GM19238 (cell line): ENCODE measurements around the gene MAPK4.

ENCODE experiments used
- DNase-seq: peaks from one replicate; pipeline ENCODE4 v3.0.0; 2011; ENCODE audit warnings: low spot score; ENCODE audit not compliant: insufficient read length

The MAPK4 gene

DNA sequence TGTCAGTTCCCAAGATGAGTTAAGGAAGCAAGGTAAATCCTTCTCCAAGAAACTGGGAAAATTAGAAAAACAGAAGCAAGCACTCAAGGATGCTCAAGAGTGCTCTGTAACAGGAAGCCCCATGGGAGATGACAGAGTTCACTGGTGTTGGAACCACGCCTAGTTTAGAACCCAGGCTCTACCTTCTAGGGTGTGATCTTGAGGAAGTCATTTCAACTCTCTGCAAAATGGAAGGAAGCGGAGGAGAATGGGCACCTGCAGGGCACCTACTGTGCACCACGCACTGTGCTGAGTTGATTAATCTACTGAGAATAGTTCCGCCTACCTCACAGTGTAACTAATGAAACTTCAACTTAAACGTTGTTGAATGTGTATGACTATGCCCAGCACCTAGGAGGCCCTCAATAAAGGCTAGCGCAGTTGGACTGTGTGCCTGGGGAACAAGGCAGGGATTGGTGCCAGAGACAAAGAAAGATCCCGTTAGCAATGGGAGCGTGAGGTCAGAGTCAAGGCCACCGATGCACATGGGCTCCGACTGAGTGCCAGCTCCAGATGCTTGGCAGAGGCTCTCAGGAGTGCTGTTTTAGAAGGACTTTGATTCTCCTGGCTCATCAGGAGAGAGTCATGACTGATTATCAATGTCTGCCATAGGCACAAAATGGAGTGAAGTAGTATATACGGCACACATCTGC lies 93.7 kb downstream of the MAPK4 start:
- DNase-seq, result no peak

DNA sequence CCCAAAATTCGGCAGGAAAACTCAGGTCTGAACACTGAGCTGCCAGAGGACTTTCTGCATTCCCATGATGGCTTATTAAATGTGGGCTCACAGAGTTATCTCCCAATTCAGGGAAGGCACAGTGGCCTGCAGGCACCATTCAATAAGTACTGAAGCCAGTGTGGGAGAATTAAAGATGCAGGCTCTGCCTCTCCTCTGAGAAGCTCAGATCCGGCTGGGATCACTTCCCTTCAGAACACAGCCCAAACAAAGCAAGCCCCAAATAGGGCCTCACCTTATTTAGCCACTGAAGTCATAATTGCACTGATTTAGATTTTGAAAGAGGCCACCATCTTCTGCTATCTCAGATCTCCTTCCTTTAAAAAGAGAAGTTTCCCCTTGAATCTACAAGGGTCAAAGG lies 94.3 kb downstream of the MAPK4 start:
- DNase-seq, result no peak

DNA sequence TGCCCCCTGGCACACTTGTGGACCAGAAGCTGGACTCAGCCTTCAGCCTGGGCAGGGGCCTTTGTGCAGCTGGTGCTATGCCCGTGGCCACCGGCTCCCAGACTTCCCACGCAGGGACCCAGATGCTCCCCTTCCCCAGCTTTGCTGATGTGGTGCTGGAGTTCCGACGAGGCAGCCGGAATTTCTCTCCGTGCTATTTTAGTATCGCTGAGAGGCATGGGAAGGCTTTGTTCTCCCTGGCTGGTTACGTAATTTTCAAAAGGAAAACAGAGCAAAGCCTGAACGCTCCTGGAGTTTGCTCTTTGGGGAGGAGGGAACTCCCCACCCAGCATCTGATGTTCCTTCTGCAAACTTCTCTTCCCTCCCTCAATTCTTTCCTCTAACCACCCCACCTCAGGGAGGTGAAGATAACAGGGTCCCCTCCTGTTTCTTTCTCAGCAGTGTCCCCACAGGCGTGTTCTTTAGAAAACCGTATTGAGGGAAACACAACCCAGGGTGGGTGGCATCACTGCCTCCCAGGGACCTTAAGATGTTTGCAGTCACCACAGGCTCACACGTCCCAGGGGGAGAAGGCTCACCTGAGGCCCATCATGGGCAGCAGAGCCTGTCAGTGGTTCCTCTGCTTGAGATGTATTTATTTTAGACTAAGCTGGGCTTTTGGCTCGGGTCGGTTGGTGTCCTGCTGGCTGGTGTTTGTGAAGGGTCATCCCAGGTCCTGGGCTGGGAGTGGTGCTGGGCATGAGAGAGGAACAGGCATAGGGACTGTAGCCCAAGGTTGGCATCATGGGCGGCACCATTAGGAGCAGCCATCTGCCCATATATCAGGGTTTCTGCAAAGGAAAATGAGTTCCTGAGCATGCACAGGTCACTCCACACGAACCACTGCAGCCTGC lies 95.0 kb downstream of the MAPK4 start:
- no peak for DNase-seq

DNA sequence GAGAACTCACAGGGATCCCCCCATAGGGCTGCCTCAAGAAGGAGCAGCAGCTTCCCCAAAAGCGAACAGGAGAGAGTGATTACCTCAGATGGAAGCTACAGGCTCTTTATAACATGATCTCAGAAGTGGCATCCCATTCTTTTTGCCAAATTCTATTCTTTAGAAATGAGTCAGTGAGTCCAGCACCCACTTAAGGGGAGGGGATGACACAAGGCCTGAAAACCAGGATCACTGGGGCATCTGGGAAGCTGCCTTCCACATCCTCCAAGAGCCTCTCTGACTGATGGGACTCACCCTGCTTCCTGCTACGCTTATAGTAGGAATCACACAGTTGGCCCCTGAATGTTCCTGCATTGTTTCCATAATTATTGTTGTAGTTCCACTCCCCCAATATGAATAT lies 96.5 kb downstream of the MAPK4 start:
- DNase-seq, result no peak

DNA sequence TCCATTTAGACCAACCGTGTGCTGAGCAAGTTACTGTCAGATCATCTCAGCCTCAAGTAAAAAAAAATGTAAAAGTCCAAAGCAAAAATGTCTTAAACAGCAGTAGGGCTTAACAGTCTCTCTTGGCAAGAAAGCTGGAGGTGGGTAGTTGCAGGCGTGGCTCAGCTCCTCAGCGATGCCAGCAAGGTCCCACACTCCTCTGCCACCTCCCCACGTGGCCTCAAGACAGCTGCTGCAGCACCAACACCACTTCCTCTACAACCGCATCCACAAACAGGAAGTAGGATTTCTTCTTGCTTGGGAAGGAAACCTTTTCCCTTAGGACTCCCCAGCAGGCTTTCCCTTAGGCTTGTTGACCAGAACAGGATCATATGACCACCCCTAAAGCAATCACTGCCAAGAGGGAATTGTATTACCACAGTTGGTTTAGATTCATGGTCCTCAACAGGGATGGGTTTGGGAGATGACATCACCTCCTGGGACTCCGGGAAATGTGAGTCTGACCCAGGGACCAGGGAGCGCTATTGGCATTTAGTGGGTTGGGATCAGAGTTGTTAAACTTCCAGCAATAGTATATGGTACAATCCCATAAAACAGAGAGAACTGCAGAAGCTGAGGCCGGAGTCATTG lies 97.1 kb downstream of the MAPK4 start:
- no peak for DNase-seq

DNA sequence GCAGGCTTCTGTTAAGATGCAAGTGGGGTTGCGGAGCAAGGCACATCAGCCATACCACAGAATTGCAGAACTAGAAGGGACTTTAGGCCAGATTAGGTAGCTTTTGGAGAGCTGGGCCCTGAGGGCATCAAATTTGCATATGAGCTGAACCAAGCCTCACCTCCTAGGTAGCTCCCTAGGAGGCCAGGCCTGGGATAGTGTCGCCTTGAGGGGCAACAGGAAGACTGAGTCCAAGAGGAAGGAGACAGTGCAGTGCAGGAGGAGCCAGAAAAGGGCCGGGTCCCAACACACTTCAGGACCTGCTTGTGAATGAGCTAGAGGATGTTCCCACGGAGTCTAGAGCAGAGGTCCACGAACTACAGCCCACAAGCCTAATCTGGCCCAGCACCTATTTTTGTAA lies 98.7 kb downstream of the MAPK4 start:
- no peak for DNase-seq

DNA sequence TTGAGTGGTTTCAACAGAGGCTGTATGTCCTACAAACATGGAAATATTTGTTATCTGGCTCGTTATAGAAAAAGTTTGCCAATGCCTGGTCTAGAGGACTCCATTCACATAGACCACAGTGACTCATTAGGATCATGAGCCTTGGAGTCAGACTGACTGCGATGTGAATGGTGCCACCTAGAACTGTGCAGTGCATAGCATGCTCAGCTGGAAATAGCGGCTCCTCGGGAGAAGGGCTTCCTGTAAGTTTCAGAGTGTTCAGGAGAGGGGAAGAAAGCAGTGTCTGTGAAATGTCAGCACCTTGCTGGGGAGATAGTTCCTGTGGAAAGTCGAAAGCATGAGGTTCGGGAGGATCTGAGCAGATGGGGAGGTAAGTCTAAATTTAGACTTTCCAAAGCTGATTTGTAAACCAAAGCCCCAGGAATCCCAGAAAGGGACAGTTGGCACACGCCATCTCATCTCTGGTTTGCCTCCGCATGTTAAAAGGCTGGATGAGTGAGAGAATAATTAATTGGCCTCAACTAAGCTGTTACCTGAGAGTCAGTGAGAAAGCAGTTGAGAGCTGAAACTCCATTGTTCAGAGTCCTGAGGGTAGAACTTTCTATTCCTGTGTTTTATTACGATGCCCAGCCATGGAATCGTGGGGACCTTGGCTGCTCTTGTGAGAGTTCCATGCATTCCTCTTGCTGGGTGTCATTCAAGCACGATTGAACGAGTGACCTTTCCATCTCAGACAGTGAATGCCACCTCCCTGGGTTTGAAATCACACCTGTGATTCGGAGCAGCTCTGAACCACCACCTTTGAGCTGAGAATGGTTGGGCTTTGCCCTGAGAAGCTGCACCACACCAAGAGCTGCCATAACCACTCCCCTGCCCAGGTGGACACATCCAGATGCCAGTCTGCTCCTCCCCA lies 99.5 kb downstream of the MAPK4 start:
- DNase-seq, result no peak

DNA sequence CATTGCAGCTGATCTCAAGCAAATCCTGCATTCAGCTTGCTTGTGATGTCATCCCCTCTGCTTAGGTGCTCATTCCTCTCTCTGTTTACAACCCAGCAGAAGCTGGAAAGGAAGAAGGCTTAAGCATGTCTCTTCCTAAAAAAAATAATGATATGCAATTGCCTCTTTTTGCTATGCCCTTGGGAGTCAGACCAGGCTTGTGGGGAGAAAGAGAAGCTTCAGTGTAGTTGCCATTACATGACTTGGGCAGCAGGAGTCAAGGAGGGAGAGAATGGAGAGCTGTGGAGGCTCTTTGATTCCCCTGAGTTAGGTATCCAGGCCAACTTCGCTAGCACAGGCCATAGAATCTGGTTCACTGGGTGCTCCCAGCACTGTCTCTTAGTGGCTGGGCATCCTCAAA lies 101.1 kb downstream of the MAPK4 start:
- DNase-seq, result no peak

DNA sequence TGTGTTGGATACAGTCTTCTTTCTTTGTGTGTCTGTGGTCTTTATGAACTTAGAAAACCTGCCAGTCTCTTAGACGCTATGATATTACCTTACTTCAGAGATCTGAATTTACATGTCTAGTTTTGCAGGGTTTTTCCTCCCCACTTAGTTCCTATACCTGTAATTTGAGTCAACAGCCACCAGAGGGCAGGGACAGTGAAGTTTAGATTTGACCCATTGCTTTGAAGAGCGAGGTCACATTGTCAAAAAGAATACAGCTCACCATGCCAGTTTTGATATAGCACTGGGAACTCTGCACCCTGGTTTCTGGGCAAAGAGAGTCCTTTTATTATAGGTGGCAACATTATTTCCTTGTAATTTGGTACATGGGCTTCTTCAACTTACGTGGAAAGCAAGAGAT lies 102.3 kb downstream of the MAPK4 start:
- peak; percentile 16 for DNase-seq

DNA sequence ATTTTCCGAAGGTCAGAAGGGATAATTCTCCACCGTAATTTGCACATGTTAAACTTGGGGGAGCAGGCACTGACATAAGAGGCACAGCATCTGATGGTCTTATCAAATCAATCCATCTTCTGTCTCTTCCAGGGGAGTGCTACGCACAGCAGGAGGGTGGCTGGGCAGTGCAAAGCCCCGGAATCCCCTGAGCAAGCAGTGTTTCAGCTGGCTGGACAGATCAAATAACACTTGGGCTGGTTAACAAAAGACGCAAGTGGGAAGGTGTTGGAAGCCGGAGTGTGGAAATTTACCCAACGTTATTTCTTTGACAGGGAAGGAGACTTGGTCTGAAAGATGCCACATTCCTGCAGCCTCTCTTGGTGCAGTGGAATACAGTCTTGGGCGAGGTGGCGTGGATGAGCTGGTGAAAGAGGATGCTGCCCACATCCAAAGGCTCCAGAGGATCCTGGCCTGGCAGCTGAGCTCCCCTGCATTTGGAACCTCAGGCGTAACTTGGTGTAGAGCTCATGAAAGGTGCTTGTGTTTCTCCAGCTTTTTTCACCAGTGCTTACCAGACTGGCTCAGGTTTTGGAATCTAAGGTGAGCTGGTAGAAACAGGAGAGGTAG lies 103.0 kb downstream of the MAPK4 start:
- DNase-seq, result no peak

DNA sequence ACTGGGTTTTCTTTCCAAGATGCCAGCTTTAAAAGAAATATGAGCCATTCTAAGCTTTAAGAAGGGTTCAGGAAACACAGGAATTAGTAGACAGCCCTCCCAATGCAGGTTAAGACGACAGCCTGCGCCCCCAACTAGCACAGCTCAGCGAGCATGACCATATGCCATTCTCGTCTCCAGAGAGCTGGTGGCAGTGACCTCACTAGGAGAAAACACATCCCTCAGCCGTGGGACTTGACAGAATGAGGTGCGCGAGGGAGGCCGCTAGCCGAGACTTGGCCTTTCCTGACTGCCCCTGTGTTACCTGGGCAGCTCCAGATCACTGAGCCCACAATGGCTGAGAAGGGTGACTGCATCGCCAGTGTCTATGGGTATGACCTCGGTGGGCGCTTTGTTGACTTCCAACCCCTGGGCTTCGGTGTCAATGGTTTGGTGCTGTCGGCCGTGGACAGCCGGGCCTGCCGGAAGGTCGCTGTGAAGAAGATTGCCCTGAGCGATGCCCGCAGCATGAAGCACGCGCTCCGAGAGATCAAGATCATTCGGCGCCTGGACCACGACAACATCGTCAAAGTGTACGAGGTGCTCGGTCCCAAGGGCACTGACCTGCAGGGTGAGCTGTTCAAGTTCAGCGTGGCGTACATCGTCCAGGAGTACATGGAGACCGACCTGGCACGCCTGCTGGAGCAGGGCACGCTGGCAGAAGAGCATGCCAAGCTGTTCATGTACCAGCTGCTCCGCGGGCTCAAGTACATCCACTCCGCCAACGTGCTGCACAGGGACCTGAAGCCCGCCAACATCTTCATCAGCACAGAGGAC lies 103.9 kb downstream of the MAPK4 start:
- no peak for DNase-seq

DNA sequence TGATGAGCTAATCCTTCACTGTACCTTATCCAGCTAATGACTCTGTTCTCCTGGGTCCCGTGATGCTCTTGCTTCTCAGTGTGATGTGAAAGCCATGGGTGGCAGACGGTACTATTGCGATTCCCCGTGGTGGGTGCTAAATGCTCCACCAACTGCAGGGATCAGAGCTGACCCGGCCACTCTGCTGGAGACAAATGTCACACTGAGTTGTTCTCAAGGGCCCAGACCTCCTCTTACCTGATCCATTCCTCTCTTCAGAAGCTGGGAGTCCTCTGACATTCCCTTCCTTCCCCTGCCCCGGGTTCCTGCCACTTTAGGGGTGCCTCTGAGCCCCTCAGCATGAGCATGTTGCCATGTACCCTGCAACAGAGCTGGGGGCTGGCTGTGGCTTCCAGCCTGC lies 105.1 kb downstream of the MAPK4 start:
- no peak for DNase-seq

DNA sequence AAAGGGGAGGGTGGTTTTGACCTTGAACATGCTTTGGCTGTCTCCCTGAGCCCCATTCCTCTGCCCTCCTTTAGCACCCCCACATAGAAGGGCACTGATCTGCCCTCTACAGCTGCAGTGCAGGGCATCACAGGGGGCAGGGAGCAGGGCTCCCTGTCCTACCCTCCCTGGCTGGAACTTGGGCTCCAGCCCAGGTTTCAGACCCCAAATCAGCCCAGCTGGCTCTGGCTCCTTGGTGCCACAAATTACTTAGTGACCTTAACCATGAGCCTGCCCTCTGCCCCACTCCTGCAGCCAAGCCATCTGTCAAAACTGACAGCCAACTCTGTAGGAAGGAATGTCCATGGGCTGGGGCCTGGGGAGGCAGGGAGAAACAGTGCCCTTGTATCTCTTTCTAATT lies 105.6 kb downstream of the MAPK4 start:
- no peak for DNase-seq

DNA sequence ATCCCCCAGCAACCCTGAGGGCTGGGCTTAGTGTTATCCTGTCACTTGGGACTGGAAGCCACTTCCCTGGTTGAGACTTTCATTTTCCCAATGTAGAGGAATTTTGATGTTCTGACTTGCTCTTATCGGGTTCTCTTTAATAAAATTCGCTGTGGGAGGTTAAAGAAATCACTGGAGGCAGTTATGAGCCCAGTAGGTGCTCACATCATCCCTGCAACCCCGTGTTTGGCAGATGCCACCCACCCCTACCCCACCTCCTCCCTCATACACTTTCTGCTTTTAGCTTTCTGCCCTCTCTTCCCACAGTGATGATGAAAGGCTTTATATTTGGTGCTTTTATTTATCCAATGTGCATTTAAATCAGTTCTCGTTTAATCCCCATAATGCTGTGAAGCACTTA lies 106.6 kb downstream of the MAPK4 start:
- no peak for DNase-seq

DNA sequence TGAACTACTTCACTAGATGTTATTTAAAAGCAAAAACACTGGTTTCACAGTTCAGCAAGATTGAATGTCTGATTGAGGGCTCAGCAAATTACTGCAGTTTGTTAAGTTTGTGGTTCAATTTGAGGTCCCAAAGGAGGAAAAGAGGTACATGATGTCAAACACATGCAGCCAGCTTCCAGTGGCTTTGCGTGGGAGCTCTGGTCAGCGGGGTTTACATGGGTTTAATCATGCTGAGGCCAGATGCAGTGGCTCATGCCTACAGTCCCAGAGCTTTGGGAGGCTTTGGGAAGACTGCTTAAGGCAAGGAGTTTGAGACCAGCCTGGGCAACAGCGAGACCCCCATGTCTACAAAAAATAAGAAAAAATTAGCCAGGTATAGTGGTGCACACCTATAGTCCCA lies 111.5 kb downstream of the MAPK4 start:
- DNase-seq, result no peak

DNA sequence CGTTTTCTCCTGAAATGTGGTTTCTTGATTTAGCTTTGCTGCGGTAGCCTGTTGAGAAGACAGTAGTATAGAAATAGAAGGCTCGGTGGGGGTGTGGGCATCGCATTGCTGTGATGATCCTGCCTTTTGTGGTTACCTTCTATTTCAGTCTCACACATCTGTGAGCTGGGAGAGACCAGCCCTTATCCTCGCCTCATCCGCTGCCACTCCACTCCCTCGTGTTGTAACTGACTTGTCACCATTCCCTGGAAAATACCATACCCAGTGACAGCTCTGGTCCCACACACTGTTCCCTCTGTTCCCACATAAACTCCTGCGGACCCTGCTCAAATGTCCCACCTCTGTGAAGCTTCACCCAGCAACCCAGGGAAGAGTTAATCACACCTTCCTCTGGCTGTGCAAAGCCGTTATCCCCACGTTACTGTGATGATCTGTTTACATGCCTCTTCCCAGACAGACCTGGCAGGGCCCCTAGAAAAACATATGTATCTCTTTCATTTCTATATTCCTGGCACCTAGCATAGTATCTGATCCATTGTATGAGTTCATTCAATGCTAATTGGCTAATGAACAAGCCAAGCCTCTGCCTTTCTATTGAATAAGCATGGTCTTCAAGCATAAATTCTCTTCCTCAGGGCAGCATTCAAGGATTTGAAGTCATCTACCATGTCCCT lies 114.6 kb downstream of the MAPK4 start:
- no peak for DNase-seq

DNA sequence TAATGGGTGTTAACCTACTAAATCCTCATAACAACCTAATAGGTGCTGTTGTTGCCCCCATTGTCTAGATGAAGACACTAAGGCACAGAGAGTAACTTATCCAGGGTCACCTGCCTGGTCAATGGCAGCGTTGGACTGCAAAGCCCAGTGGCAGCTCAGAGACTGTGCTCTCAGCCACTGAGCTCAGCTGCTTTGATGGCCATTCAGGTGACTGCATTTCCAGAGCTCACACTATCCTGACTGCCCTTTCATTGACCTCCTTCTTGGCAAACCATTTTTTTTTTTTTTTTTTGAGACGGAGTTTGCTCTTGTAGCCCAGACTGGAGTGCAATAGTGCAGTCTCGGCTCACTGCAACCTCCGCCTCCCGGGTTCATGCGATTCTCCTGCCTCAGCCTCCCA lies 115.2 kb downstream of the MAPK4 start:
- no peak for DNase-seq

DNA sequence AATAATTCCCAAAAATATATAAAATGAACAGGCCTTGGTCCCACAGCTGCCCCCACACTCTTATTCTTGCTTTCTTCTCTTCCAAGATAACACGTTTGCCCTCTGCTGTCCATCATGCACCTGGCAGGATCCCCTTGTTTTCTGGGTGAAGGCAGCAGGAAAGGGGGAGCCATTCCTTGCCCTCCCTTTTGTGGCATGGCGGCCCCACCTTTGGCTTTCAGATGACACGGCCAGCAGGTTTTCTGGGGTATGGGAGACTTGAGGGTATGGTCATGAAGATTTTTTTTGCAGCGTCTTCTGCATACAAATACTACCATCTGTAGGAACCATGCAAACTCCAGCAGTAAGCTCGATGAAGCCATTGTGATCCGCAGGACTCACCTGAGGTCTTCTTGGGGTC lies 118.8 kb downstream of the MAPK4 start:
- DNase-seq, result no peak

DNA sequence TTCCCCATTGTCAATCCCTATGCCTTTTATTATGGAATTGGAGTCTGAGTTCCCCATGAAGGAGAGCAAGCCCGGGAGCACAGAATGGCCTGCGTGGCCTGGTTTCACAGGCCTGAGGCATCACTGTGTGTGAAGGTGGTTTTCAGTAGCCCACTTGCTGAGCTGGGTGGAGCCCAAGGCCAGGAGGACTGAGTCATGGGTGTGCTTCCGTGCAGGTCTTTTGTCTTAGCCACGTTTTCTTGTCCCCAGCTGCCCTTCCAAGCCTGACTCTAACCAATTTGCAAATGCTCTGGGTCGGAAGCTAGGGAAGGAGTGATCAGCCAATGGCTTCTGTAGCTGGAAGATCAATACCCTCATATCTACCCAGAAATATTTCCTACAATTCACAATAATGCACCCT lies 119.2 kb downstream of the MAPK4 start:
- DNase-seq, result no peak

DNA sequence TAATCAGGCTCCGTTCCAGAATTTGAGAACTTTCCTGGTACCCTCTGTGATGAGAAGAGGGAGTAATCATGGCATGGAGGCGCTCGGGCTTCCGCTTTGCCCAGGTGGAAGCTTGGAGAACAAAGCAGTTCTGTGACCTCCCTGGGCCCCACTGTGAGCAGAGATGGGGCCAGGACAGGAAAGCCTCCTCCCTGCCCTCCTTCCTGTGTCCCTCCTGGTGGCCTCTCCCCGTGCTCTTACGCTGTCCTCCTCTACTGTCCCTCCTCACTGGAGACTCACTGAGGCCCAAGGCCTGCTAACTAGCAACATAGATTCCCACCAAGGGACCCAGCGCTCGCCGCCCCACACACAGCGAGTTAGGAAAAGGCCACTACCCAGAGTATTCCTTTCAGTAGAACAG lies 119.8 kb downstream of the MAPK4 start:
- no peak for DNase-seq
